Trophoblast cell (in vitro differentiated cells and primary cell): ENCODE measurements around the gene GIPC3.

Experiments
- DNase-seq, 2 donors: peaks; one replicate each; pipeline ENCODE4 v3.0.0-alpha.2; 2016
- H2AFZ ChIP-seq: 2 replicates; pipeline ENCODE4 v1.6.1; 2013; ENCODE audit warnings: low read length, moderate library complexity, mild to moderate bottlenecking; ENCODE audit not compliant: insufficient read depth, poor library complexity
- H2AK5ac ChIP-seq: 2 replicates; pipeline ENCODE4 v1.6.1; 2013; ENCODE audit warnings: mild to moderate bottlenecking, low read length
- H2BK120ac ChIP-seq: 2 replicates; pipeline ENCODE4 v1.6.1; 2013; ENCODE audit warnings: low read length, mild to moderate bottlenecking, moderate library complexity; ENCODE audit not compliant: insufficient read depth, poor library complexity
- H2BK12ac ChIP-seq: 2 replicates; pipeline ENCODE4 v1.6.1; 2013; ENCODE audit warnings: mild to moderate bottlenecking, low read length, moderate library complexity
- H2BK5ac ChIP-seq: 2 replicates; pipeline ENCODE4 v1.6.1; 2013; ENCODE audit warnings: low read length, low read depth, moderate library complexity, mild to moderate bottlenecking; ENCODE audit not compliant: poor library complexity
- H3K14ac ChIP-seq: 2 replicates; pipeline ENCODE4 v1.6.1; 2013; ENCODE audit warnings: mild to moderate bottlenecking, low read length
- H3K18ac ChIP-seq: 2 replicates; pipeline ENCODE4 v1.6.1; 2013; ENCODE audit warnings: mild to moderate bottlenecking, low read length
- H3K23ac ChIP-seq: 2 replicates; pipeline ENCODE4 v1.6.1; 2013; ENCODE audit warnings: low read length
- H3K27ac ChIP-seq: 2 replicates; pipeline ENCODE4 v1.5.1; 2013; ENCODE audit warnings: low read depth, mild to moderate bottlenecking, inconsistent platforms, low read length, moderate library complexity
- H3K27me3 ChIP-seq: 2 replicates; pipeline ENCODE4 v1.6.1; 2013; ENCODE audit warnings: inconsistent platforms, mild to moderate bottlenecking, low read length, moderate library complexity; ENCODE audit not compliant: insufficient read depth
- H3K36me3 ChIP-seq, 2 experiments: 1 replicate in 1 of 2; 2 replicates in 1 of 2; pipeline ENCODE4 v1.6.1; 2013; ENCODE audit warnings: low read length in 2 of 2, mild to moderate bottlenecking in 2 of 2, moderate library complexity in 1 of 2; ENCODE audit not compliant: insufficient read depth in 2 of 2, control insufficient read depth in 1 of 2
- H3K4ac ChIP-seq: 2 replicates; pipeline ENCODE4 v1.6.1; 2013; ENCODE audit warnings: low read depth, mild to moderate bottlenecking, low read length, moderate library complexity
- H3K4me1 ChIP-seq, 2 experiments: 1 replicate in 1 of 2; 2 replicates in 1 of 2; pipeline ENCODE4 v1.6.1; 2013; ENCODE audit warnings: low read length in 2 of 2, mild to moderate bottlenecking in 2 of 2, moderate library complexity in 1 of 2; ENCODE audit not compliant: insufficient read depth in 2 of 2, control insufficient read depth in 1 of 2
- H3K4me2 ChIP-seq: 2 replicates; pipeline ENCODE4 v1.6.1; 2013; ENCODE audit warnings: inconsistent platforms, mild to moderate bottlenecking, low read length, moderate library complexity
- H3K4me3 ChIP-seq: 2 replicates; pipeline ENCODE4 v1.5.1; 2013; ENCODE audit warnings: mild to moderate bottlenecking, low read depth, low read length, inconsistent platforms
- H3K79me1 ChIP-seq: one replicate; pipeline ENCODE4 v1.6.1; 2013; ENCODE audit warnings: low read length
- H3K79me2 ChIP-seq: 2 replicates; pipeline ENCODE4 v1.6.1; 2013; ENCODE audit warnings: low read length, mild to moderate bottlenecking; ENCODE audit not compliant: control insufficient read depth, insufficient read depth, poor library complexity
- H3K9ac ChIP-seq: 2 replicates; pipeline ENCODE4 v1.6.1; 2013; ENCODE audit warnings: mild to moderate bottlenecking, low read length
- H3K9me3 ChIP-seq: 2 replicates; pipeline ENCODE4 v1.6.1; 2013; ENCODE audit warnings: low read depth, mild to moderate bottlenecking, control low read depth, inconsistent platforms, low read length; ENCODE audit not compliant: insufficient read depth
- H4K12ac ChIP-seq: 2 replicates; pipeline ENCODE4 v1.6.1; 2013; ENCODE audit warnings: low read depth, mild to moderate bottlenecking, low read length, moderate library complexity
- H4K8ac ChIP-seq: 2 replicates; pipeline ENCODE4 v1.6.1; 2013; ENCODE audit warnings: low read depth, mild to moderate bottlenecking, low read length, moderate library complexity
- H4K91ac ChIP-seq: one replicate; pipeline ENCODE4 v1.6.1; 2013; ENCODE audit warnings: low read depth, mild to moderate bottlenecking, low read length, moderate library complexity
- WGBS: extraction: QIAGEN DNeasy Blood & Tissue Kit; methylation state at CpG from one replicate; pipeline ENCODE4 v1.1.7; 2013; ENCODE audit warnings: missing lambda C conversion rate; ENCODE audit not compliant: insufficient read length, insufficient coverage; ENCODE audit errors: extremely low coverage; 5-methylcytosine and 5-hydroxymethylcytosine counted together

The GIPC3 gene

DNA sequence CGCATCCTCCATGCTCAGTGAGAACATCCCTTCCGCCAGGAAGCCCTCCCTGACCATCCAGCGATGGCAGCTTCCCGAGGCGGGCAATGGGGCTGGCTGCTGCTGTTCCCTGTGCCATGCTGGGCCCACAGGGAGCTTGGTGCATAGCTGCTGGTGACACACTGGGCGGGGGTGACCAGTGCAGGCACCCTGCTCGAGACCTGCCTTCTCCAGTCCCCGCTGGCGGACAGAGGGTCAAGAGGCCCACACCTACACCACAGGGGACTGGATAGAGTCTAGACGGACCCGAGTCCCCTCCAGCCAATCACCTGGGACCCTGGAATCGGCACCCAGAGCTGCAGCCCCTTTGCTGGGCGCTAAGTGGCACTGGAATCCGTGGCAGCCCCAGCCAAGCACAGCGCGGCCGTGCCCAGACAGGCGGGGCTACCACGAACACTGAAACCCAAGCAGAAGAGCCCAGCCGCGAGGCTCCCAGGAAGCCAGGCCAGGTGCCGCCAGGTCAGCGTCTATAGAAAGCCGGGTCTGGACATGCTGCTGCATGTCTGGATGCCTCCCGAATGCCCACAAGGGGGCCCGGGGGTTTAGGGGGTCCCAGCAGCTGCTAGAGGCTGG is 30.4 kb downstream of the GIPC3 start:
- no CpG with 5 or more reads among the region's 26 CpGs for WGBS
- no peak overlapping the region for H3K4ac ChIP-seq
- no peak overlapping the region for H2BK120ac ChIP-seq
- H3K14ac ChIP-seq = no peak overlapping the region
- H3K4me3 ChIP-seq = no peak overlapping the region
- no peak overlapping the region for H4K8ac ChIP-seq
- no peaks in the 10 kb centered on the region for H3K9me3 ChIP-seq
- H3K27ac ChIP-seq = no peak overlapping the region
- no peaks in the 10 kb centered on the region for H3K27me3 ChIP-seq
- no peak overlapping the region for H3K23ac ChIP-seq
- no peak for DNase-seq
- H4K12ac ChIP-seq = no peak overlapping the region
- H3K9ac ChIP-seq = no peak overlapping the region
- no peaks in the 10 kb centered on the region for H3K79me2 ChIP-seq
- no peak overlapping the region for H2AFZ ChIP-seq
- no peaks in the 10 kb centered on the region for H3K79me1 ChIP-seq
- H4K91ac ChIP-seq = no peak overlapping the region
- H2BK5ac ChIP-seq = no peak overlapping the region
- H3K36me3 ChIP-seq = peaks cover 61 to 67% of the 10 kb centered on the region in 2 experiments
- H2BK12ac ChIP-seq = no peak overlapping the region
- peaks cover 0 to 6% of the 10 kb centered on the region in 2 experiments for H3K4me1 ChIP-seq
- H3K18ac ChIP-seq = no peak overlapping the region
- H2AK5ac ChIP-seq = no peak overlapping the region
- no peak overlapping the region for H3K4me2 ChIP-seq

DNA sequence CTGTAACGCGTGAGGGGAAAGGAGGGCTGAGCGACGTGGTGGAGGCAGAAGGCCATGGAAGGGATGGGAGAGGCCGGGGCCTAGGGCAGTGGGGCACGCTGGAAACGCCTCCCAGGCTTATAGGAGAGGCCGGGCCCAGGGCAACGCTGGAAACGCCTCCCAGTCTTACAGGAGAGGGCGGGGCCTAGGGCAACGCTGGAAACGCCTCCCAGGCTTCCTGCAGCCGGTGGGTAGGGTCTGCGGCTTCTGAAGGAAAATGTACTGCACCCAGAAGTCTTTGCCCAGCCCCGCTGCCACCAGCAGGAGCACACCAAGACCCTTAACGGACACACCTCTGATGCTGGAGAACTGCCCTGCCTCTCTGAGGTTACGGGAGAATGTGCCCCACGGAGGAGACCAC is 32.2 kb downstream of the GIPC3 start:
- no peaks in the 10 kb centered on the region for H3K27me3 ChIP-seq
- no peak overlapping the region for H2BK5ac ChIP-seq
- no peak overlapping the region for H3K4me3 ChIP-seq
- H3K27ac ChIP-seq = no peak overlapping the region
- no peaks in the 10 kb centered on the region for H3K79me2 ChIP-seq
- no peak overlapping the region for H2AK5ac ChIP-seq
- no peak overlapping the region for H3K18ac ChIP-seq
- H2BK12ac ChIP-seq = no peak overlapping the region
- no peaks in the 10 kb centered on the region for H3K79me1 ChIP-seq
- WGBS = no CpG with 5 or more reads among the region's 19 CpGs
- no peak overlapping the region for H3K23ac ChIP-seq
- H3K4me1 ChIP-seq = peaks cover 0 to 6% of the 10 kb centered on the region in 2 experiments
- H3K9ac ChIP-seq = no peak overlapping the region
- no peaks in the 10 kb centered on the region for H3K9me3 ChIP-seq
- no peak overlapping the region for H3K4ac ChIP-seq
- H4K8ac ChIP-seq = no peak overlapping the region
- H4K91ac ChIP-seq = no peak overlapping the region
- H4K12ac ChIP-seq = no peak overlapping the region
- H3K36me3 ChIP-seq = peaks cover 58 to 62% of the 10 kb centered on the region in 2 experiments
- no peak overlapping the region for H3K14ac ChIP-seq
- H2AFZ ChIP-seq = no peak overlapping the region
- no peak overlapping the region for H3K4me2 ChIP-seq
- H2BK120ac ChIP-seq = no peak overlapping the region
- no peak for DNase-seq

DNA sequence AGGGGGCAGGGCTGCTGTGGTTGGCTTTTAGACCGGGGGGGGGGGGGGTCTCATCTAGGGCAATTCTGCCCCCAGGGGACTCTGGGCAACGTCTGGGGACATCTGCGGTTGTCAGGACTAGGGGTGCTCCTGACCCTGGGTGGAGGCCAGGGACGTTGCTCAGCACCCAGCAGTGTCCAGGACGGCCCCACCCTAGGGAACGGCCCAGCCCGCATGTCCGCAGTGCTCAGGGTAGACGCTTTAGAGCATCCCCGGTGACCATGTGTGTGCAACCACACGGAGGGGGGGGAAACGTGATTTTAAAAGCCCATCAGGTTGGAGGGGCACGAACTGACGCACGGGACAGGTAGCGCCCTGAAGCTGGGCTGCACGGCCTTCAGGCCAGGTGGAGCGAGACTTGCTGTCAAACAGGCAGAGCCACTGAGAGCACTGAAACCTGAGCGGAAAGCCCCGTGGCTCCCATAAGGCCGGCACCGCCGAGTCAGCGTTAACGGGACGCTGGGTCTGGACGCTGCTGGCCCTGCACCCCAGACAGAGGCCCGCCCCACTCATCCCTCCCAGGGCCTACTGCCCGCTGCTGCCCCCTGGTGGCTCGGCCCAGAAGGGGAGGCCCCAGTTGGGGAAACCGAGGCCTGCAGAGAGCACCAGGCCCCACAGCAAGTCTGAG is 33.0 kb downstream of the GIPC3 start:
- H3K9me3 ChIP-seq = no peaks in the 10 kb centered on the region
- no peak overlapping the region for H2AK5ac ChIP-seq
- H2BK5ac ChIP-seq = no peak overlapping the region
- H4K91ac ChIP-seq = no peak overlapping the region
- no peak overlapping the region for H4K12ac ChIP-seq
- peak; percentile 24 to 52 for DNase-seq
- no peak overlapping the region for H3K14ac ChIP-seq
- H3K27me3 ChIP-seq = no peaks in the 10 kb centered on the region
- H3K27ac ChIP-seq = no peak overlapping the region
- peak overlapping the region; percentile 22 for H3K18ac ChIP-seq
- H2BK12ac ChIP-seq = no peak overlapping the region
- H3K79me1 ChIP-seq = no peaks in the 10 kb centered on the region
- H2AFZ ChIP-seq = no peak overlapping the region
- peaks cover 57 to 59% of the 10 kb centered on the region in 2 experiments for H3K36me3 ChIP-seq
- no peak overlapping the region for H3K4me3 ChIP-seq
- no peak overlapping the region for H2BK120ac ChIP-seq
- H3K79me2 ChIP-seq = no peaks in the 10 kb centered on the region
- H3K9ac ChIP-seq = no peak overlapping the region
- no CpG with 5 or more reads among the region's 31 CpGs for WGBS
- no peak overlapping the region for H3K4me2 ChIP-seq
- H3K4me1 ChIP-seq = peaks cover 0 to 6% of the 10 kb centered on the region in 2 experiments
- H3K23ac ChIP-seq = no peak overlapping the region
- no peak overlapping the region for H3K4ac ChIP-seq
- no peak overlapping the region for H4K8ac ChIP-seq

DNA sequence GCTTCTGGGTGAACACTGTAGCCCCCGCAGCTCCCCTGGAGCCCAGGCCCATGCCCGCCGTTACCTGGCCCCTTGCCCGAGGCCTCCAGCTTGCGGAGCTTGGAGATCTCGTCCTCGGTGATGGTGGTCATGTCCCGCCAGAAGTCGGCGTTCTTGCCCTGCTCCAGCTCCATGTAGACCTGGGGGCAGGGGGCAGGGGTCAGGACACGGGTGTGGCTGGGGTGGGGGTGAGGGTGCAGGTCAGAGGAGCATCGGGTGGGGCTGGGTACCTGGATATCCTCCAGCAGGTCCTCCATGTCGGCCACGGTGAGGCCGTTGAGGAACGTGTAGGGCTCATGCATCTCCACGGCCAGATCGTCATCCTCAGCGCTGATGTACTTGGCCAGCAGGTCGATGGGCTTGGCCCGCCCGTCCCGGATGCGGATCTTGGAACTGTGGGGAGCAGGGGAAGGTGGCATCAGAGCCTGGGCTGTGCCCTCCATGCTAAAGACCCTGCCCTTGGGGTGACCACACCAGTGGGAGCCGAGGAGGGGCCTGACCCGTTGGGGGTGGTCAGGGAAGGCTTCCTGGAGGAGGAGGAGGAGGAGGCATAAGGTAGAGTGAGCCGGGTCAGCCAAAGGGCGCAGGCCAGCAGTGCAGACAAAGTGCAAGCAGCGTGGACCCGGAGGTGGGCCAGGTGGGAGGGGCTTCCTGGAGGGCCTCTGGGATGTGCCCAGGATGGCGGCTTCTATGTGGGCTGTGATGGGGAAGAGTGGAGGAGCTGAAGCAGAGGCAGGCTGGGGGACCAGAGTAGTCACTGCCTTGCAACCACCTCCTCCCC is 33.7 kb downstream of the GIPC3 start:
- DNase-seq = no peak
- no peaks in the 10 kb centered on the region for H3K27me3 ChIP-seq
- H3K4me3 ChIP-seq = no peak overlapping the region
- H4K91ac ChIP-seq = no peak overlapping the region
- no peak overlapping the region for H3K4ac ChIP-seq
- no peaks in the 10 kb centered on the region for H3K79me2 ChIP-seq
- no peaks in the 10 kb centered on the region for H3K79me1 ChIP-seq
- no peak overlapping the region for H4K12ac ChIP-seq
- no peak overlapping the region for H3K14ac ChIP-seq
- no peak overlapping the region for H3K4me2 ChIP-seq
- no peak overlapping the region for H2AFZ ChIP-seq
- no peak overlapping the region for H2BK120ac ChIP-seq
- no peak overlapping the region for H3K18ac ChIP-seq
- H4K8ac ChIP-seq = no peak overlapping the region
- no peaks in the 10 kb centered on the region for H3K9me3 ChIP-seq
- H2AK5ac ChIP-seq = no peak overlapping the region
- H3K23ac ChIP-seq = no peak overlapping the region
- H3K9ac ChIP-seq = no peak overlapping the region
- no peak overlapping the region for H3K27ac ChIP-seq
- H2BK5ac ChIP-seq = no peak overlapping the region
- peaks cover 0 to 6% of the 10 kb centered on the region in 2 experiments for H3K4me1 ChIP-seq
- WGBS = no CpG with 5 or more reads among the region's 31 CpGs
- no peak overlapping the region for H2BK12ac ChIP-seq
- H3K36me3 ChIP-seq = peaks cover 59 to 61% of the 10 kb centered on the region in 2 experiments
